ENCODE measurements around the gene SLC22A14.

DNA sequence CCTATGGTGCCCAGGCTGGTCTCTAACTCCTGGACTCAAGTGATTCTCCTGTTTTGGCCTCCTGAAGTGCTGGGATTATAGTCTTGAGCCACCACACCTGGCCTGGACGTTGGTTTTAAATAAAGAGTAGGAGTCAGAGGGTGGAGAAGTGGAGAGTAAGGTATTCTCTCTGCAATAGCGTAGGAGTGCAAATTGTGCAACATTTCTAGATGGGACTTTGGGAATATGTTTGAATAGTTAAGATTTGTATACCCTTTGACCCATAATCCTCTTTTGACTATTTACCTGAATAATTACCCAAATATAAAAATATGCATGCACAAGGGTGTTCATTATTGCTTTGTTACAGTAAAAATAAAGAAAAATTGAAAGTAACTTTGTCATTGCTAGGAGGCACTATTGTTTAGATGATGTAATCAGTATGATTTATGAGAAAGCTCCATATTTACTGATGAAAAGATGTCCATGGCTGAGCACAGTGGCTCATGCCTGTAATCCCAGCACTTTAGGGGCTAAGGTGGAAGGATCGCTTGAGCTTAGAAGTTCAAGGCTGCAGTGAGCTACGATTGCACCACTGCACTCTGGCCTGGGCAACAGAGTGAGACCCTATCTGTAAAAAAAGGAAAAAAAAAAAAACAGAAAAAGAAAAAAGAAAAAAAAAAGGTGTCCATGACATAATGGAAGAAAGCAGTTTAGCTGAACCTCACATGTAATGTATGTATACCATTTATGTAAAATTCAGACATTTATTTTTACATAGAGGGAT lies 49.3 kb downstream of the SLC22A14 start:
- TF ChIP-seq POLR2AphosphoS5 (IDR thresholded peaks at IDR 0.05; ENCODE audit: borderline replicate concordance, low read depth, low read length) (no peak), EZH2 (IDR thresholded peaks at IDR 0.05) (no peak)

Data from SK-N-MC (cell line).